ENCODE measurements around the gene TBCA. TPM values are rescaled to one million over a fixed set of nuclear protein-coding genes. Genes with fewer than 3 reads are reported as not detected.
"Not testable (repeated sequence)": the region's sequence is repeated elsewhere in the genome, so short reads cannot be mapped to it uniquely, and the experiment has no call there.

The TBCA gene
- total RNA-seq, 8 experiments from 2014 or later, result 213 to 335 (median 288) TPM

DNA sequence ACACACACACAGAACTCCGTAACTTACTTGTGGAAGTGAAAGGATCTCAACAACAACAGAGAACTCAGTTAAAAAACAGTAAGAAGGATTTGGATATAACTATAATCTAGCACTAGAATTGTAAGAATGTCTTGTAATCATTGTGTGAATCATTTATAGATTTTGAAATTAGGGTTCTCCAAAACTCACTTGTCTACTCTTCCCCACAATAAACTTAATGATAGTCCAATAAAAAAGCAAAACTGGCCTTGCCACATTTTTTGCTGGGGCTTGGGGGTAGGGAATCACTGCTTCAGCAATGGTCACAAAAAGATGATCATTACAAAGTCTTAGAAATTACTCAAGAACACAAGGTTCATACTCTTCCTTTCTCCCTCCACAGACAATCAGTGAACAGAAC lies 8.8 kb downstream of the TBCA start:
- whole genome bisulfite sequencing, 10 experiments, result 89 to 100% (median 100%) methylated on average over 1 of the region's 1 CpG; no CpG with 5 or more reads in 3 of the 10 experiments
- no peaks in the 10 kb centered on the region for H3K4me1 ChIP-seq (replicated peaks in 1 of 2)
- no peak overlapping the region for H3K4me3 ChIP-seq
- no peak overlapping the region for H3K27ac ChIP-seq
- in situ Hi-C loops (cut with MboI; ENCODE audit: low pct_unique_long_range_greater_than_20kb in 2 of 9, low sequenced_read_pairs in 9 of 9, unreplicated experiment in 9 of 9), result no loop called here
- no peak for ATAC-seq (replicated peaks in 6 of 8)

- peak in 2 of 8 experiments; percentile 64 to 99 for ATAC-seq (replicated peaks in 6 of 8)
- no peaks in the 10 kb centered on the region for H3K4me1 ChIP-seq (replicated peaks in 1 of 2)
- no peak overlapping the region for H3K27ac ChIP-seq
- in situ Hi-C loops (cut with MboI; ENCODE audit: low pct_unique_long_range_greater_than_20kb in 2 of 9, low sequenced_read_pairs in 9 of 9, unreplicated experiment in 9 of 9), result no loop called here
- H3K4me3 ChIP-seq, result no peak overlapping the region
- WGBS, 10 experiments, result 0 to 100% (median 33%) methylated on average over 1 to 3 of the region's 3 CpGs; no CpG with 5 or more reads in 3 of the 10 experiments
Measured at GRCh38 chr5:77761606-77762005, 14.5 kb downstream of the TBCA start.

- H3K27ac ChIP-seq, result no peak overlapping the region
- in situ Hi-C loops (cut with MboI; ENCODE audit: low pct_unique_long_range_greater_than_20kb in 2 of 9, low sequenced_read_pairs in 9 of 9, unreplicated experiment in 9 of 9), result no loop called here
- no peak overlapping the region for H3K4me3 ChIP-seq
- WGBS, 10 experiments, result 67 to 100% (median 86%) methylated on average over 2 to 10 of the region's 10 CpGs
- ATAC-seq (replicated peaks in 6 of 8), result no peak
- H3K4me1 ChIP-seq (replicated peaks in 1 of 2), result no peaks in the 10 kb centered on the region
Measured at GRCh38 chr5:77758141-77758938, 17.8 kb downstream of the TBCA start.

- peak in 2 of 8 experiments; percentile 24 to 31 for ATAC-seq (replicated peaks in 6 of 8)
- Histone ChIP-seq H3K27ac (no peak overlapping the region), H3K4me3 (no peak overlapping the region), H3K4me1 (replicated peaks in 1 of 2) (no peaks in the 10 kb centered on the region)
- WGBS, 10 experiments, result 82 to 100% (median 94%) methylated on average over 1 to 9 of the region's 9 CpGs; no CpG with 5 or more reads in 2 of the 10 experiments
- in situ Hi-C loops (cut with MboI; ENCODE audit: low pct_unique_long_range_greater_than_20kb in 2 of 9, low sequenced_read_pairs in 9 of 9, unreplicated experiment in 9 of 9), result no loop called here
Measured at GRCh38 chr5:77751328-77752023, 24.7 kb downstream of the TBCA start.

DNA sequence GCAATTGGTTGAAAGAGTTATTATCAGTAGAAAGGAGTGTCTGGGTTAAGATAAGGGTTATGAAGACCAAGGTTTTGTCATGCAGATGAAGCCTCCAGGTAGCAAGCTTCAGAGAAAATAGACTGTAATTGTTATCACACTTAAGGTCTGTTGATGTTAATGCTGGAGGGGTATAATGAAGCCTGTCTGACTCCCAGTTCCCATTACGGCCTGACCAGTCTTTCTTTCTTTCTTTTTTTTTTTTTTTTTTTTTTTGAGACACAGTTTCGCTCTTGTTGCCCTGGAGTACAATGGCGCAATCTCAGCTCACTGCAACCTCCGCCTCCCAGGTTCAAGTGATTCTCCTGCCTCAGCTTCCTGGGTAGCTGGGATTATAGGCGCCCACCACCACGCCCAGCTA lies 25.2 kb downstream of the TBCA start:
- H3K4me1 ChIP-seq (replicated peaks in 1 of 2); ATAC-seq (replicated peaks in 6 of 8); in situ Hi-C loops (cut with MboI; ENCODE audit: low pct_unique_long_range_greater_than_20kb in 2 of 9, low sequenced_read_pairs in 9 of 9, unreplicated experiment in 9 of 9); H3K4me3 ChIP-seq; H3K27ac ChIP-seq: not testable (repeated sequence)
- WGBS, 10 experiments, result 75 to 100% (median 95%) methylated on average over 1 to 6 of the region's 6 CpGs; no CpG with 5 or more reads in 1 of the 10 experiments

- in situ Hi-C loops (cut with MboI; ENCODE audit: low pct_unique_long_range_greater_than_20kb in 2 of 9, low sequenced_read_pairs in 9 of 9, unreplicated experiment in 9 of 9), result no loop called here
- H3K27ac ChIP-seq, result no peak overlapping the region
- H3K4me1 ChIP-seq (replicated peaks in 1 of 2), result no peaks in the 10 kb centered on the region
- no peak for ATAC-seq (replicated peaks in 6 of 8)
- H3K4me3 ChIP-seq, result no peak overlapping the region
- 57 to 91% (median 73%) methylated on average over 1 to 2 of the region's 2 CpGs; no CpG with 5 or more reads in 1 of the 10 experiments for WGBS, 10 experiments
Measured at GRCh38 chr5:77748160-77748559, 28.0 kb downstream of the TBCA start.

- in situ Hi-C loops (cut with MboI; ENCODE audit: low pct_unique_long_range_greater_than_20kb in 2 of 9, low sequenced_read_pairs in 9 of 9, unreplicated experiment in 9 of 9), result no loop called here
- Histone ChIP-seq H3K4me1 (replicated peaks in 1 of 2) (no peaks in the 10 kb centered on the region), H3K4me3 (no peak overlapping the region), H3K27ac (no peak overlapping the region)
- 0 to 100% (median 82%) methylated on average over 1 to 2 of the region's 2 CpGs; no CpG with 5 or more reads in 3 of the 10 experiments for WGBS, 10 experiments
- no peak for ATAC-seq (replicated peaks in 6 of 8)
Measured at GRCh38 chr5:77744116-77744515, 32.0 kb downstream of the TBCA start.

DNA sequence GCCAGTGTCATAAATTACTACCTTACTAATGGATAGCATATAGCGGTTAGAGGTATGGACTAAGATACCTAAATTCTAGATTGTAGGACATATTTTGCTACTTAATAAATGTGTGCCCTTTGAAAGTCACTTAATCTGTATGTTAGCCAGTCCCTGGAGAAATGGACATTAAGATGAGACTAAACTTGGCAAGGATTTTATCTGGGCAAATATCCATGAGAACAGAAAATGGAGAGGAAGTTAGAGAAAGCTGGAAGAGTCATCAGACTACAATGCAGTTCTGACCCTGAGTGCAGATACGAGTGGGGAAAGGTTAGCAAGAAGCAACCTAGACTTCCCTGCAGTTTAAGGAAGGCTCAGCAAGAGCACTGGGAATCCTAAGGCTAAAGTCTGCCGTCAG lies 33.0 kb downstream of the TBCA start:
- WGBS, 10 experiments, result 67 to 100% (median 90%) methylated on average over 1 to 3 of the region's 3 CpGs; no CpG with 5 or more reads in 2 of the 10 experiments
- ATAC-seq (replicated peaks in 6 of 8), result no peak
- in situ Hi-C loops (cut with MboI; ENCODE audit: low pct_unique_long_range_greater_than_20kb in 2 of 9, low sequenced_read_pairs in 9 of 9, unreplicated experiment in 9 of 9), result no loop called here

DNA sequence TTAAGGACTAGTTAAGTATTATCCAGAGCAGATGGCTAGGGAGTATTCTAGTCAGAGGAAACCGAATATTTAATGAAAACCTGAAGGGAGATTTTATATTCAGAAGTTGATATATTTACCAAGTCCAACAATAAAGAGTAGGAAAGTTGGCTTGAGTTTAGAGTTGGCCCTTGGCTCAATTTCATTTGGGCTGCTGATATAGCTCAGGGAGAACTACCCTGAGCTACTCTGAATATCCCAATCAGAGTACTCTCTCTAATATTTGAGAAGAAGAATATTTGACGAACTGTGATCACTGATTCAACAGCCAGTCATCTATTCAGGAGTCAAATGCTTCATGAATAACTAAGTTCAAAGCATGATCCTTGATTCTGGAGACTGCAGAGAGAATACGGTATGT lies 34.5 kb downstream of the TBCA start:
- H3K4me1 ChIP-seq (replicated peaks in 1 of 2), result no peaks in the 10 kb centered on the region
- H3K27ac ChIP-seq, result no peak overlapping the region
- no peak for ATAC-seq (replicated peaks in 6 of 8)
- no peak overlapping the region for H3K4me3 ChIP-seq
- in situ Hi-C loops (cut with MboI; ENCODE audit: low pct_unique_long_range_greater_than_20kb in 2 of 9, low sequenced_read_pairs in 9 of 9, unreplicated experiment in 9 of 9), result no loop called here
- 27 to 100% (median 80%) methylated on average over 1 to 3 of the region's 3 CpGs for WGBS, 10 experiments

More for the DNA sequence above, 33.0 kb downstream of the TBCA start:
- no peak overlapping the region for H3K4me3 ChIP-seq
- H3K4me1 ChIP-seq (replicated peaks in 1 of 2), result no peaks in the 10 kb centered on the region
- H3K27ac ChIP-seq, result no peak overlapping the region

GRCh38 chr5:77734885-77735284 lies 41.3 kb downstream of the TBCA start:
- in situ Hi-C loops (cut with MboI; ENCODE audit: low pct_unique_long_range_greater_than_20kb in 2 of 9, low sequenced_read_pairs in 9 of 9, unreplicated experiment in 9 of 9), result no loop called here

DNA sequence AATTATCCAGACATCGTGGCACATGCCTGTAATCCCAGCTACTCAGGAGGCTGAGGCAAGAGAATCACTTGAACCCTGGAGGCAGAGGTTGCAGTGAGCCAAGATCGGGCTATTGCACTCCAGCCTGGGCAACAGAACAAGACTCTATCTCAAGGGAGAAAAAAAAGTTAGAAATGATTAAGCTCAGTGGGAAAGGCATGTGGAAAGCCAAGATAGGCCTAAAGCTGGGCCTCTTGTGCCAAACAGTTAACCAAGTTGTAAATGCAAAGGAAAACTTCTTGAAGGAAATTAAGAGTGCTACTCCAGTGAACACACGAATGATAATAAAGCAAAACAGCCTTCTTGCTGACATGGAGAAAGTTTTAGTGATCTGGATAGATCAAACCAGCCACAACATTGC lies 43.0 kb downstream of the TBCA start:
- ATAC-seq (replicated peaks in 6 of 8), result no peak
- 67 to 100% (median 100%) methylated on average over 1 to 3 of the region's 3 CpGs; no CpG with 5 or more reads in 1 of the 10 experiments for WGBS, 10 experiments
- H3K4me1 ChIP-seq (replicated peaks in 1 of 2), result no peaks in the 10 kb centered on the region
- no peak overlapping the region for H3K4me3 ChIP-seq
- in situ Hi-C loops (cut with MboI; ENCODE audit: low pct_unique_long_range_greater_than_20kb in 2 of 9, low sequenced_read_pairs in 9 of 9, unreplicated experiment in 9 of 9), result no loop called here
- no peak overlapping the region for H3K27ac ChIP-seq

More at GRCh38 chr5:77734885-77735284, 41.3 kb downstream of the TBCA start:
- Histone ChIP-seq H3K27ac (no peak overlapping the region), H3K4me1 (replicated peaks in 1 of 2) (no peaks in the 10 kb centered on the region), H3K4me3 (no peak overlapping the region)
- 70 to 100% (median 86%) methylated on average over 1 to 2 of the region's 2 CpGs; no CpG with 5 or more reads in 1 of the 10 experiments for WGBS, 10 experiments
- no peak for ATAC-seq (replicated peaks in 6 of 8)

- no peak for ATAC-seq (replicated peaks in 6 of 8)
- H3K27ac ChIP-seq, result no peak overlapping the region
- no peaks in the 10 kb centered on the region for H3K4me1 ChIP-seq (replicated peaks in 1 of 2)
- in situ Hi-C loops (cut with MboI; ENCODE audit: low pct_unique_long_range_greater_than_20kb in 2 of 9, low sequenced_read_pairs in 9 of 9, unreplicated experiment in 9 of 9), result no loop called here
- H3K4me3 ChIP-seq, result no peak overlapping the region
- 69 to 100% (median 100%) methylated on average over 1 to 3 of the region's 3 CpGs for WGBS, 10 experiments
Measured at GRCh38 chr5:77727190-77727589, 48.9 kb downstream of the TBCA start.

GRCh38 chr5:77725616-77726015 lies 50.5 kb downstream of the TBCA start:
- Histone ChIP-seq H3K27ac (no peak overlapping the region), H3K4me3 (no peak overlapping the region), H3K4me1 (replicated peaks in 1 of 2) (no peaks in the 10 kb centered on the region)
- 44 to 100% (median 78%) methylated on average over 2 to 7 of the region's 7 CpGs for WGBS, 10 experiments
- in situ Hi-C loops (cut with MboI; ENCODE audit: low pct_unique_long_range_greater_than_20kb in 2 of 9, low sequenced_read_pairs in 9 of 9, unreplicated experiment in 9 of 9), result no loop called here
- peak in 1 of 8 experiments; percentile 31 for ATAC-seq (replicated peaks in 6 of 8)

All from motor neuron (in vitro differentiated cells).